HL-60 (cell line): ENCODE data around the gene ARHGAP18.

Experiments
- POLR2AphosphoS5 ChIP-seq: IDR thresholded peaks from 2 replicates; pipeline ENCODE4 v1.6.1; 2012; ENCODE audit warnings: low read depth
- SPI1 ChIP-seq: IDR thresholded peaks from 2 replicates; pipeline ENCODE4 v1.6.1; 2012; ENCODE audit warnings: low read depth, mild to moderate bottlenecking, borderline replicate concordance
- TF ChIP-seq, protein P1 (sequence below): IDR thresholded peaks from one replicate; pipeline ENCODE4 v1.5.1; 2011; ENCODE audit warnings: low read length, control low read depth, inconsistent platforms; ENCODE audit not compliant: insufficient read depth
- TF ChIP-seq, protein P2 (sequence below): IDR thresholded peaks from 2 replicates; pipeline ENCODE4 v1.6.1; 2012; ENCODE audit warnings: low read depth; ENCODE audit not compliant: insufficient replicate concordance

DNA sequence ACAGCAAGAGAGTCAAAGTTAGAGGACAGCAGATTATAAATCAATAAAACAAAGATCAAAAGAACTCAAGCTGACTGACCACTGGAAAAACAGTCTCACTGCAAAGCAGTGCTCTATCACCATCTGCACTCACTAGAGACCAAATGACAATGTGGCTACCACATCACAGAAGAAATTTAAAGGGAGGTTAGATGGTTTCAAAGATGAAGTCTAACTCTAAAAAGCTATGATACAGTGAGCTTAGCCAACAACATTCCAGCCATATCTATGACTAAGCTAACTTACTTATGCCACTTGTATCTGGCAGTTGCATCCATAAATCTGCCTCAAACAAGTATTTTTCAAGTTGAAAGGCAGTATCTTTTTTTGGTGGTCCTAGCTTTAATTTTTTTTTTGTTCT, 68.6 kb downstream of the ARHGAP18 start:
- TF ChIP-seq, protein P1, sequence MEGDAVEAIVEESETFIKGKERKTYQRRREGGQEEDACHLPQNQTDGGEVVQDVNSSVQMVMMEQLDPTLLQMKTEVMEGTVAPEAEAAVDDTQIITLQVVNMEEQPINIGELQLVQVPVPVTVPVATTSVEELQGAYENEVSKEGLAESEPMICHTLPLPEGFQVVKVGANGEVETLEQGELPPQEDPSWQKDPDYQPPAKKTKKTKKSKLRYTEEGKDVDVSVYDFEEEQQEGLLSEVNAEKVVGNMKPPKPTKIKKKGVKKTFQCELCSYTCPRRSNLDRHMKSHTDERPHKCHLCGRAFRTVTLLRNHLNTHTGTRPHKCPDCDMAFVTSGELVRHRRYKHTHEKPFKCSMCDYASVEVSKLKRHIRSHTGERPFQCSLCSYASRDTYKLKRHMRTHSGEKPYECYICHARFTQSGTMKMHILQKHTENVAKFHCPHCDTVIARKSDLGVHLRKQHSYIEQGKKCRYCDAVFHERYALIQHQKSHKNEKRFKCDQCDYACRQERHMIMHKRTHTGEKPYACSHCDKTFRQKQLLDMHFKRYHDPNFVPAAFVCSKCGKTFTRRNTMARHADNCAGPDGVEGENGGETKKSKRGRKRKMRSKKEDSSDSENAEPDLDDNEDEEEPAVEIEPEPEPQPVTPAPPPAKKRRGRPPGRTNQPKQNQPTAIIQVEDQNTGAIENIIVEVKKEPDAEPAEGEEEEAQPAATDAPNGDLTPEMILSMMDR: no peak
- TF ChIP-seq, protein P2, sequence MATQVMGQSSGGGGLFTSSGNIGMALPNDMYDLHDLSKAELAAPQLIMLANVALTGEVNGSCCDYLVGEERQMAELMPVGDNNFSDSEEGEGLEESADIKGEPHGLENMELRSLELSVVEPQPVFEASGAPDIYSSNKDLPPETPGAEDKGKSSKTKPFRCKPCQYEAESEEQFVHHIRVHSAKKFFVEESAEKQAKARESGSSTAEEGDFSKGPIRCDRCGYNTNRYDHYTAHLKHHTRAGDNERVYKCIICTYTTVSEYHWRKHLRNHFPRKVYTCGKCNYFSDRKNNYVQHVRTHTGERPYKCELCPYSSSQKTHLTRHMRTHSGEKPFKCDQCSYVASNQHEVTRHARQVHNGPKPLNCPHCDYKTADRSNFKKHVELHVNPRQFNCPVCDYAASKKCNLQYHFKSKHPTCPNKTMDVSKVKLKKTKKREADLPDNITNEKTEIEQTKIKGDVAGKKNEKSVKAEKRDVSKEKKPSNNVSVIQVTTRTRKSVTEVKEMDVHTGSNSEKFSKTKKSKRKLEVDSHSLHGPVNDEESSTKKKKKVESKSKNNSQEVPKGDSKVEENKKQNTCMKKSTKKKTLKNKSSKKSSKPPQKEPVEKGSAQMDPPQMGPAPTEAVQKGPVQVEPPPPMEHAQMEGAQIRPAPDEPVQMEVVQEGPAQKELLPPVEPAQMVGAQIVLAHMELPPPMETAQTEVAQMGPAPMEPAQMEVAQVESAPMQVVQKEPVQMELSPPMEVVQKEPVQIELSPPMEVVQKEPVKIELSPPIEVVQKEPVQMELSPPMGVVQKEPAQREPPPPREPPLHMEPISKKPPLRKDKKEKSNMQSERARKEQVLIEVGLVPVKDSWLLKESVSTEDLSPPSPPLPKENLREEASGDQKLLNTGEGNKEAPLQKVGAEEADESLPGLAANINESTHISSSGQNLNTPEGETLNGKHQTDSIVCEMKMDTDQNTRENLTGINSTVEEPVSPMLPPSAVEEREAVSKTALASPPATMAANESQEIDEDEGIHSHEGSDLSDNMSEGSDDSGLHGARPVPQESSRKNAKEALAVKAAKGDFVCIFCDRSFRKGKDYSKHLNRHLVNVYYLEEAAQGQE: no peak
- TF ChIP-seq POLR2AphosphoS5 (no peak), SPI1 (no peak)
